NCI-H187 treated with DMSO at 0.1 percent for 48 hours (cell line): ENCODE results near the gene TPRA1.

ENCODE experiments used
- DNase-seq: peaks from one replicate; lab custom pipeline; 2025; lab: John Stamatoyannopoulos, UW

The TPRA1 gene

DNA sequence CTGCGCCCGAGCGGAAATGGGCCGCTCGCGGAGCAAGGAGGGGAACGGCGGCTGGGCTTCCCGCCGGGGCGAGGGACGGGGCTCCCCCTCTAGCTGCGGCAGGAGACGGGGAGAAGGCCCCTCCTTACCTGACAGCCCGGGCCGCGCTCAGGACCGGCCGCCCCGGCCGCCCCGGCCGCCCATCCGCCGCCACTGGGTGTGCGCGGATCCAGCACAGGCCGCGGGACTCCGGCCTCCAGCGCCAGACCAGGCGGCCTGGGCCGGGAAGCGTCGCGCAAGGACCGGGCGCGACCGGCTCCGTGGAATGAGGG, 296 bp downstream of the TPRA1 start:
- DNase-seq: no peak

- no peak for DNase-seq
Measured at GRCh38 chr3:127589600-127590281, 792 bp downstream of the TPRA1 start.

- DNase-seq: no peak
Measured at GRCh38 chr3:127588806-127589577, 1.5 kb downstream of the TPRA1 start.

- DNase-seq: no peak
Measured at GRCh38 chr3:127587876-127588275, 2.7 kb downstream of the TPRA1 start.

DNA sequence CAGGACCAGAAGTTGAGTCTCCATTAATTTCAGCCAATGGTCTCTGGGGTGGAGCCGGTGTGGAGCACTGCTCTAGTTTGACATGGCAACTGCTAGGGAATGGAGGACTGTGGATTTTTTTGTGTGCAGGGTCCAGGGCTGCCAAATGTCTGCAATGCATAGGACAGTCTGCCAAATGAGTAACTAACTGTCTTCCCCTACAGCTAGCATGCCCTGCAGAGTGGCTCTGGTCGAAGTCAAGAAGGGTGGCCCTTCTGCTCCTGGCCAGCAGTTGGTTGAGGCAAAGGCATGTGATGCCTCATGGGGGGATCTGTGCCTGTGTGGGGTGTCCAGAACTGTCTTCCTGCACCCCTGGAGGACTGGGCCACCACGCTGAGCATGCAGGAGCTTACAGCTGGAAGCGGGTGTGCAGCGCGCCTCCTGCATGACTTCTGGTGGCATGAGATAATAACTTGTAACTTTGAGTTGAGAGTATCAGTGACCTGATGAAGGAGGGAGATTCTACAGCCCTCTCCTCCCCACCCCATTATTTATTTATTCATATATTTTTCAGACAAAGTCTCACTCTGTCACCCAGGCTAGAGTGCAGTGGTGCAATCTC, 4.6 kb downstream of the TPRA1 start:
- DNase-seq: no peak

GRCh38 chr3:127585163-127585812, 5.2 kb downstream of the TPRA1 start:
- DNase-seq: no peak

- no peak for DNase-seq
Measured at GRCh38 chr3:127584734-127585133, 5.8 kb downstream of the TPRA1 start.

DNA sequence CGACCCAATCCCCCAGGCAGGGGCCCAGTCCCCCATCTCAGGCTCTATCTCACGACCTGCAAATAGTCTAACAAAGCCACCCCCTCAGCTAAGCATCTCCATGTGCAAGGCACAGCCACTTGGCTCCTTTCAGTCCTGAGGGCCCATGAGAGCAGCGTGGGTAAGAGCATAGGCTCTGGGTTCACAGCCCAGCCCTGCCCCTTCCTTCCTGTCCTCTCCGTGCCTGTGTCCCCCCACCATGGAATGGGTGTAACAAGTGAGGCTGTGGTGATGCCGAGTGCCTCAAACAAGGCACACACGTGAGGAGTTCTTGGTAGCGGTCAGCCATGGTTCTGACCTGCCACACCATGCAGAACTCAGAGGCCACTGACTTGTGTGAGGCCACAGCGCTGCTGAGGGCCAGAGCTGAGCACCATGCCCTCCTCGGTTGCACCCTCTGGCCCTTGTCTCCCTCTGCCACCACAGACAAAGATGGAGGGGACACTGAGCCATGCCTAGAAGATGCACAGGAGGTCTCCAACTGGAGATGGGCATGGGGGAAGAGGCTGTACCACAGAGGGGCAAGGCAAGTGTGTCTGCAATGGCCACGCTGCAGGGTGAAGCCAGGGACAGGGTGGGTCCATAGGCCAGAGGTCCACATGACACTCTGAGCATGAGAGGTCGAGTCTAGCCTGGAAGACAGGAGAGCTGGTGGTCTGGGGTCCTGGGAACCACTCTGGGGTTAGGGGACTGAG, 10.0 kb downstream of the TPRA1 start:
- DNase-seq: no peak

GRCh38 chr3:127578802-127579201, 11.7 kb downstream of the TPRA1 start:
- no peak for DNase-seq

DNA sequence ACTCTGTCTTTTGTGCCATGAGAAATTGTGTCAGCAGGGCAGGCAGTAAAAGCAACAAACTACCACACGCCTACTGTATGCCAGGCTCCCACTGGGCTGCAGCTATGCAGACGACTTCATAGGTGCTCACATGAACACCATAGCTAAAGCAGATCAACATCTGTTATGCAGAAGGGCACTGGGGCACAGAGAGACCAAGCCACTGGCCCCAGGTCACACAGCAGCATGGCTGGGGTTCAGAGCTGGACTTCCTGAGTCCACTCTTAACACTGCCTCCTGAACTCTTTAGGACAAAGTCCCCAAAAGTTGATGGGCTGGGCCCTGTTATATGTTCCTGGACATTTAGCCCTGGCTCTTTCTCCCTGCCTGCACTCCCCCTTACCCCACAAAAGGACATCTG, 12.4 kb downstream of the TPRA1 start:
- no peak for DNase-seq

DNA sequence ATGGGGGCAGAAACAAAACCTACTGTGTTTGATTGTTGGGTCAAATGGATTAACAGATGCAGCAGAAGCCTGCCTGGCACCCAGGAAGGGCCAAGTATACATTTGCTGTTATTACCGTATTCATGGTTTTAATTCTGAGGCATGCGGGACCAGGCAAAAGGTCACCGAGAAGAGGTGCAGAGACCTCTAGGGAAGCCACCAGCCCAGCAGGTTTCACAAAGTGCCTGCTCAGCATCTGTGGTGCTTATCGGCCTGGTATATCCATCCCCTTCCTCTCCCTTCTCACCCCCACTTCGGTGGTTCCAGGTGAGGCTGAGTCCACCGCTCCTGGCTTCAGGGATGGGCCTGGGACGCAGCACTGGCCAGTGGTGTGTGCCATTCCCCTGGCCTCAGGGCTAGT, 13.1 kb downstream of the TPRA1 start:
- DNase-seq: no peak

DNA sequence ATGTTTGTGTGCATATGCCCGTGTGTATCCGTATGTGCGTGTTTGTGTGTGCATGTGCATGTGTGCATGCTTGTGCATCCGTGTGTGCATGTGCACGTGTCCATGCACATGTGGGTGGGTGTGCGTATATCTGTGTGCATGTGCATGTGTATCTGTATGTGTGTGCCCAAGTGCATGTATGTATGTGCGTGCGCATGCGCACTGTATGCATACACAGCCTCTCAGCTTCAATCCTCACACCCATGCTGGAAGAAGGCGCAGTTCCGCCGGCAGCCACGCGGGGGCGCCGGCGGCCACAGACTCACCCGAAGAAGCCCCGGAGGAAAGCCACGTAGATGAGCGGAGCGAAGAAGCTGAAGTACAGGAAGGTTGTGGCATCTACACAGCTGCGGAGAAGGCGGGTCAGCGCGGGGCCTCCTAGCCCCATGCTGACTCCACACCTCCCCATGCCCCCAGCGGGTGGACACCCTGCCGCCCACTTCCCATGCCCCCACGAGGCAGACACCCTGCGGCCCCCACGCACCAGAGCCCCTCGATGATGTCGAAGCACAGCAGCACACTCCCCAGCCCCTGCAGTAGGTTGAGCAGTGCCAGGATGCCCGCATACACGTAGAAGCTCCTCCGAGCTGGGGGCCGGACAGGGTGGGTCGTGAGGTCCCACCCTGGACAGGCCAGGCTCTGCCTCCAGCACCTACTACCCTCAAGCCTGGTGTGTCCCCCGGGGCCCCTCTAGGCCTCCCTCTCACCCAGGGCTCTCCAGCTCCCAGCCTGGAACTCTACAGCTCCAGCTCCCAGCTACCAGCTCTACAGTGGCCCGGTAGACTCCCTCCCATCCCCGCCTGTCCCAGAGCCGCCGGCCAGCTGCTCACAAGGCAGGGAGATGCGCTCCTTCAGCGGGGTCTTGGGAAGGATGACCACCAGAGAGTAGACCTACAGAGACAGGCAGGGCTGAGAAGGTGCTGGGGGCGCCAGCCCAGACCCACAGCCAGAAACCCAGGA, 15.4 kb downstream of the TPRA1 start:
- DNase-seq: peak; percentile 42

GRCh38 chr3:127573912-127574311, 16.6 kb downstream of the TPRA1 start:
- no peak for DNase-seq

DNA sequence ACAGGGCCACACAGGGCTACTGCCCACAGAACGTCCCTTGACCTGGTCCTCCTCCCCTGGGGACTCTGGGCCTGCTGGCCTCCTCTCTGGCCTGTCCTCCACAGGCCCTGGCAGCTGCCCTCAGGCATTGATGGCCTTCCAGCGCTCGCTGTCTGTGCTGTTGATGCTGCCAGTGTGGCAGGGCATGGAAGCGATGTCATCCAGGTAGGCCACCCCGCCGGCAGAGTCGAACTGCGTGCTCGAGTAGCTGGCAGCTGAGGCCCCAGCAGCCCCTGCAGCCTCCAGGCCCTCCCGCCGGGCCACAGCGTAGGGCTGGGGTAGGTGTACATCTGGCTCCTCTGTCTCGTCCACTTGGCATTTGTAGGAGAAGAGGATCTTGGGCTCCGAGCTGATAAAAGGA, 17.1 kb downstream of the TPRA1 start:
- no peak for DNase-seq

- DNase-seq: no peak
Measured at GRCh38 chr3:127572735-127573134, 17.8 kb downstream of the TPRA1 start.

DNA sequence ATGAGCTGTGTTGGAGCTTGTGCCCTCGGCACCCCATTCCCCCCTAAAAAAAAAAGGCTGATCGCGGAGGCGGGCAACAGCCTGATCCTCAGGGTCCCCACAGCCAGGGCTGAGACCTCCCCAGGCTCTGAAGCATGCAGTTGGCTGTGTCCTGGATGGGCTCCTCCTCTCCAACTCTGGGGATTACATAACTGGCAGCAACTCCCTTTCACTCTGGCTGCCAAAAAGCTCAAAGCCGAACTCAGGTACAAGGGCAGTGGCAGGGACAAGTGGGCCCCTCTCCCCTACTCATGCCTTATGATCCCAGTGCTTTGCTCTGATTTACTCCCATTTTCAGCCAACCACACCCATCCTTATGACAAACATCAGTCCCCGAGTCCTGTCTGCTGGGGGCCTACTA, 18.3 kb downstream of the TPRA1 start:
- DNase-seq: no peak

DNA sequence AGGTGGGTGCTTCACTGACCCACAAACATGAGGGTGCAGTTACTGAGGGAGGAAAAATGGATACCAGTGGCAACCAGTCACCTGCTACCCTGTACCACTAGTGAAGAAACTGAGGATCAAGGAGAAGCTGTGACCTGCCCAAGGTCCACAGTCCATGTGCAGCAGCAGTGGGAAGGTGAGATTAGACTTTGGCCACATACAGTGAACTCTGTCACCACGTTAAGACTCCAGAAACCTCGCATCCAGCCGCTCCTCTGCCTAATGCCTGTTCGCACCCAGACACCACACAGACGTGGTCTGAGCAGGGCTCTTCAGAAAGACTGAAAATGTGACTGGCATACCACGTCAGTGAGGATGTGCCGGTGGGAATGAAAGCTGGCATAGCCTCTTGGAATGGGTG, 20.0 kb downstream of the TPRA1 start:
- DNase-seq: no peak

DNA sequence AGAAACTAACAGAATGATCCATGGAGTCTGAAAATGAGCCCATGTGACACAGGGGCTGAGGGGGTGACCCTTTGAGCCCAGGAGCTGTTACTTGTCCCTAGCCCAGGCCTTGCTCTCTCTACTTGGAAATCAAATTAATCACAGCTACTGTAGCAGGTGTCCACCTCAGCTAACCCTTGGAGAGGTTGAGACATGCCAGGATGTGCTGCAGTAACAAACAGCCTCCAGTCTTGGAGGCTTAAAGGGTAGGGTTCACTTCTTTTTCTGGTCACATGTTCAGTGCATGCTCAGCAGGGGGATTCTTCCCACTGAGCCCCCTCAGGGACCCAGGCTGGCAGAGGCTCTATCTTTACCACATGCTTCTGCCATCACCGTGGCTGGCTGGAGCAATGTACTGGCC, 21.4 kb downstream of the TPRA1 start:
- DNase-seq: no peak

DNA sequence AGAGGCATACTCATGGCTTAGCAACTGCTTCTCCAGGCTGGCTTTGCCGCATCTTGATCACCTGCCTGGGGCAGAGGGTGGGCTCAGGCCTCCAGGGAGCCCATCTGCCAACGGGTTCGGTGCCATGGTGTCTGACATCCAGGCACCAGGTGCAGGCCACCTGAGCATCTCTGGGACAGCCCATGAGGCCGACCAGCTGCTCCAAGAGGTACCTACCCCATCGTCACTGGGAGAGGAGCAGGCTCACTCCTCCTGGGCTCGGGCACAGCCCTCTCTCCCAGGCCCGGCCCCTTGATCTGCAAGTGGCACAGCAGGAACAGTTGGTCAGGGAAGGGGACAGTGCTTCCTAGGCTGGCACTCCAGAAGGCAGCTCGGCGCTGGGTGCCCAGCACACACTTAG, 21.9 kb downstream of the TPRA1 start:
- peak; percentile 65 for DNase-seq

DNA sequence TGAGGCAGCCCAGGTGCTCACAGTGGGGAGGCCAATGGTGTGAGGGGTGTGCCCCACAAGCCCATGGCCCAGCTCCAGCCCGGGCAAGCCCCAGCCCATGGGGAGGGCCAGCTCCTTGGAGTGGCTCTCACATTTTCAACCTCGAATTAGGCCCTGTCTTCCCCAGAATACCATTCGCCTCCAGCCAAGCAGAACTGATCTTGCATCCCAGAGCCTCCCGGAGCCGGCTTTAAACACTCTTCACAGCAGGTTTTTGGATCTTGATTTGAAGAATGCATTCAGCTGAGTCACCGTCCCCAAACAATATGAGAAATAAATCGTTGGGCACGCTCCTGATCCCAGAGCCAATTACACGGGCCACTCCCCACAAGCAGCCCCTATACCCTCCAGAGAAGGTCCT, 23.7 kb downstream of the TPRA1 start:
- peak; percentile 66 for DNase-seq

GRCh38 chr3:127565711-127566110, 24.8 kb downstream of the TPRA1 start:
- no peak for DNase-seq
